GM23338 (cell line): ENCODE measurements around the gene ENOX1. TPM values are rescaled to one million over a fixed set of nuclear protein-coding genes. Genes with fewer than 3 reads are reported as not detected.

Experiments used
- ATAC-seq: fragments of 200-7000 bp; cut with Tn5 transposase; 3 replicates; pipeline ENCODE4 v1.9.1; 2020
- DNase-seq: peaks from one replicate; pipeline ENCODE4 v3.0.0-alpha.2; 2015; ENCODE audit warnings: low spot score
- H2AFZ ChIP-seq: fragments of 200-600 bp; sonication (generic); 2 replicates; pipeline ENCODE4 v1.8.0; 2016; ENCODE audit warnings: antibody characterized with exemption, mild to moderate bottlenecking, moderate library complexity
- H3F3A ChIP-seq: fragments of 200-600 bp; sonication (generic); replicated peaks from 2 replicates; pipeline ENCODE4 v1.8.0; 2017; ENCODE audit warnings: antibody characterized with exemption, mixed run types, low read depth
- H3K27ac ChIP-seq: fragments of 200-600 bp; sonication (generic); 2 replicates; pipeline ENCODE4 v1.6.1; 2016; ENCODE audit warnings: low read depth
- H3K27me3 ChIP-seq: fragments of 200-600 bp; sonication (generic); 2 replicates; pipeline ENCODE4 v1.8.0; 2016; ENCODE audit warnings: mild to moderate bottlenecking, mixed run types, moderate library complexity; ENCODE audit not compliant: insufficient read depth
- H3K36me3 ChIP-seq: fragments of 200-600 bp; sonication (generic); 2 replicates; pipeline ENCODE4 v1.8.0; 2016; ENCODE audit warnings: mild to moderate bottlenecking; ENCODE audit not compliant: insufficient read depth
- H3K4me1 ChIP-seq: fragments of 200-600 bp; sonication (generic); 2 replicates; pipeline ENCODE4 v1.8.0; 2016; ENCODE audit warnings: mild to moderate bottlenecking, moderate library complexity; ENCODE audit not compliant: insufficient read depth
- H3K4me2 ChIP-seq: fragments of 200-600 bp; sonication (generic); 2 replicates; pipeline ENCODE4 v1.7.1; 2017; ENCODE audit warnings: mixed run types
- H3K4me3 ChIP-seq: fragments of 200-600 bp; sonication (generic); 2 replicates; pipeline ENCODE4 v1.6.1; 2016; ENCODE audit warnings: mixed run types
- H3K79me2 ChIP-seq: fragments of 200-600 bp; sonication (generic); replicated peaks from 2 replicates; pipeline ENCODE4 v1.8.0; 2017; ENCODE audit warnings: mild to moderate bottlenecking; ENCODE audit not compliant: insufficient read depth
- H3K9me2 ChIP-seq: fragments of 200-600 bp; sonication (generic); 2 replicates; pipeline ENCODE4 v1.8.0; 2017; ENCODE audit not compliant: insufficient read depth
- H4K20me1 ChIP-seq: fragments of 200-600 bp; sonication (generic); replicated peaks from 2 replicates; pipeline ENCODE4 v1.8.0; 2017; ENCODE audit warnings: mild to moderate bottlenecking; ENCODE audit not compliant: insufficient read depth
- H3K27ac Mint-ChIP-seq: 2 replicates; pipeline ENCODE4 v1.8.0; 2020; ENCODE audit warnings: inconsistent platforms, mild to moderate bottlenecking, moderate library complexity, mixed read lengths
- H3K27me3 Mint-ChIP-seq: 3 replicates; pipeline ENCODE4 v1.8.0; 2022; ENCODE audit warnings: low read depth, mild to moderate bottlenecking, moderate library complexity, mixed read lengths, inconsistent platforms; ENCODE audit not compliant: insufficient read depth, poor library complexity
- H3K36me3 Mint-ChIP-seq: 3 replicates; pipeline ENCODE4 v1.8.0; 2021; ENCODE audit warnings: low read depth, mild to moderate bottlenecking, inconsistent platforms, moderate library complexity, mixed read lengths
- H3K4me1 Mint-ChIP-seq: 3 replicates; pipeline ENCODE4 v1.8.0; 2020; ENCODE audit warnings: mild to moderate bottlenecking, inconsistent platforms, mixed read lengths
- H3K4me3 Mint-ChIP-seq: 3 replicates; pipeline ENCODE4 v1.8.0; 2021; ENCODE audit warnings: moderate library complexity, mild to moderate bottlenecking, inconsistent platforms, mixed read lengths
- H3K9me3 Mint-ChIP-seq: 3 replicates; pipeline ENCODE4 v1.8.0; 2020; ENCODE audit warnings: moderate library complexity, mild to moderate bottlenecking, inconsistent platforms, mixed read lengths
- CREB1 ChIP-seq: fragments of 250-450 bp; sonication (Bioruptor Pico); IDR thresholded peaks from 2 replicates; pipeline ENCODE4 v1.5.0; 2020; ENCODE audit warnings: low read depth, mild to moderate bottlenecking, moderate library complexity
- EZH2 ChIP-seq: fragments of 200-600 bp; sonication (generic); IDR thresholded peaks from one replicate; pipeline ENCODE4 v1.8.0; 2017; ENCODE audit warnings: antibody characterized with exemption, mild to moderate bottlenecking, low read depth; ENCODE audit not compliant: unreplicated experiment
- EZH2phosphoT487 ChIP-seq: fragments of 200-600 bp; sonication (generic); IDR thresholded peaks from one replicate; pipeline ENCODE4 v1.8.1; 2018; ENCODE audit warnings: antibody characterized with exemption; ENCODE audit not compliant: unreplicated experiment
- JUNB ChIP-seq: IDR thresholded peaks from one replicate; pipeline ENCODE4 v1.6.1; 2016; ENCODE audit warnings: antibody characterized with exemption; ENCODE audit not compliant: unreplicated experiment
- NANOG ChIP-seq: IDR thresholded peaks from 2 replicates; pipeline ENCODE4 v1.6.1; 2016; ENCODE audit warnings: antibody characterized with exemption, borderline replicate concordance
- POLR2AphosphoS5 ChIP-seq: IDR thresholded peaks from 2 replicates; pipeline ENCODE4 v1.6.1; 2016; ENCODE audit warnings: antibody characterized with exemption, low read depth
- STAT1 ChIP-seq: IDR thresholded peaks from one replicate; pipeline ENCODE4 v1.6.1; 2016; ENCODE audit warnings: antibody characterized with exemption; ENCODE audit not compliant: unreplicated experiment
- ZNF114 ChIP-seq: fragments of 250-450 bp; sonication (Bioruptor Pico); IDR thresholded peaks from 2 replicates; pipeline ENCODE4 v1.5.0; 2020; ENCODE audit warnings: mild to moderate bottlenecking, moderate library complexity
- ZNF331 ChIP-seq: fragments of 250-450 bp; sonication (Bioruptor Pico); IDR thresholded peaks from 2 replicates; pipeline ENCODE4 v1.5.0; 2020; ENCODE audit warnings: low read depth, mild to moderate bottlenecking, moderate library complexity
- polyA plus RNA-seq: library from polyadenylated mRNA; unstranded; fragments of >200 nt; fragmentation: Nextera tagmentation; extraction: Ambion mirVana; gene quantifications from 2 replicates; pipeline ENCODE4 v1.2.1, GENCODE V29; 2016
- total RNA-seq: library from RNA; depleted of rRNA; stranded (reverse); fragments of >200 nt; shearing (Covaris generic); gene quantifications from 2 replicates; pipeline ENCODE4 v1.2.3, GENCODE V29; 2014
- TF ChIP-seq, protein P1 (sequence below): IDR thresholded peaks from one replicate; pipeline ENCODE4 v1.6.1; 2018; ENCODE audit warnings: antibody characterized with exemption; ENCODE audit not compliant: unreplicated experiment
- TF ChIP-seq, protein P2 (sequence below): fragments of 250-450 bp; sonication (Bioruptor Pico); IDR thresholded peaks from 2 replicates; pipeline ENCODE4 v1.5.0; 2020; ENCODE audit warnings: mild to moderate bottlenecking, moderate library complexity
- TF ChIP-seq, protein P3 (sequence below): IDR thresholded peaks from 2 replicates; pipeline ENCODE4 v1.6.1; 2016; ENCODE audit warnings: antibody characterized with exemption
- TF ChIP-seq, protein P4 (sequence below), 2 experiments: fragments of 200-600 bp in 1 of 2; sonication (generic) in 1 of 2; conservative IDR thresholded peaks; 2 replicates each; pipeline versions ENCODE4 v1.5.1 to v1.6.1; 2016 to 2017; ENCODE audit warnings: antibody characterized with exemption in 2 of 2, low read depth in 2 of 2, mild to moderate bottlenecking in 2 of 2, moderate library complexity in 1 of 2

ENOX1 gene
- total and polyA plus RNA-seq, 2 experiments from 2014 or later, result 0.66 to 0.81 TPM

DNA sequence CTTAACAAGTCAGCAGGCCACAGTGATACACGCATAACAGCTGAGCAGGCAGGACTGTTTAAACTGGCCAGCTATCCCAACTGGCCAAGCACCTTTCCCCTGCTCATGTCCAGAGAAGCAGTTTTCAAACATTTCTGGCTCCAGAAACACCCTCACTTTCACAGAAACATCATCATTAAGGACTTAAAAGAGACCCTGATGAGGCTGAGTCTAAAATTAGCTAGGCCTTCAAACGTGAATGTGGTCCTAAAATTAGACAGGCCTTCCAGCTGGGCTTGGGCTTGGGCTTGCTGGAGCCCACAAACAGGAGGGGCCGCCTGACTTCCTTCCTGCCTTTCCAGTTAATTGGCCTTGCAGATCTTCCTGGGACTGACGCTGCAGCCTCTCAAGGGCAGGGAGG lies 429.2 kb downstream of the ENOX1 start:
- H3K9me3 Mint-ChIP-seq, result no peaks in the 10 kb centered on the region
- TF ChIP-seq CREB1 (CRISPR knock-in tag) (no peak), ZNF331 (CRISPR knock-in tag) (no peak), EZH2 (no peak), STAT1 (no peak), JUNB (no peak), EZH2phosphoT487 (no peak), NANOG (no peak), POLR2AphosphoS5 (no peak), ZNF114 (CRISPR knock-in tag) (no peak)
- TF ChIP-seq, protein P1, sequence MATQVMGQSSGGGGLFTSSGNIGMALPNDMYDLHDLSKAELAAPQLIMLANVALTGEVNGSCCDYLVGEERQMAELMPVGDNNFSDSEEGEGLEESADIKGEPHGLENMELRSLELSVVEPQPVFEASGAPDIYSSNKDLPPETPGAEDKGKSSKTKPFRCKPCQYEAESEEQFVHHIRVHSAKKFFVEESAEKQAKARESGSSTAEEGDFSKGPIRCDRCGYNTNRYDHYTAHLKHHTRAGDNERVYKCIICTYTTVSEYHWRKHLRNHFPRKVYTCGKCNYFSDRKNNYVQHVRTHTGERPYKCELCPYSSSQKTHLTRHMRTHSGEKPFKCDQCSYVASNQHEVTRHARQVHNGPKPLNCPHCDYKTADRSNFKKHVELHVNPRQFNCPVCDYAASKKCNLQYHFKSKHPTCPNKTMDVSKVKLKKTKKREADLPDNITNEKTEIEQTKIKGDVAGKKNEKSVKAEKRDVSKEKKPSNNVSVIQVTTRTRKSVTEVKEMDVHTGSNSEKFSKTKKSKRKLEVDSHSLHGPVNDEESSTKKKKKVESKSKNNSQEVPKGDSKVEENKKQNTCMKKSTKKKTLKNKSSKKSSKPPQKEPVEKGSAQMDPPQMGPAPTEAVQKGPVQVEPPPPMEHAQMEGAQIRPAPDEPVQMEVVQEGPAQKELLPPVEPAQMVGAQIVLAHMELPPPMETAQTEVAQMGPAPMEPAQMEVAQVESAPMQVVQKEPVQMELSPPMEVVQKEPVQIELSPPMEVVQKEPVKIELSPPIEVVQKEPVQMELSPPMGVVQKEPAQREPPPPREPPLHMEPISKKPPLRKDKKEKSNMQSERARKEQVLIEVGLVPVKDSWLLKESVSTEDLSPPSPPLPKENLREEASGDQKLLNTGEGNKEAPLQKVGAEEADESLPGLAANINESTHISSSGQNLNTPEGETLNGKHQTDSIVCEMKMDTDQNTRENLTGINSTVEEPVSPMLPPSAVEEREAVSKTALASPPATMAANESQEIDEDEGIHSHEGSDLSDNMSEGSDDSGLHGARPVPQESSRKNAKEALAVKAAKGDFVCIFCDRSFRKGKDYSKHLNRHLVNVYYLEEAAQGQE, result no peak
- TF ChIP-seq, protein P2, sequence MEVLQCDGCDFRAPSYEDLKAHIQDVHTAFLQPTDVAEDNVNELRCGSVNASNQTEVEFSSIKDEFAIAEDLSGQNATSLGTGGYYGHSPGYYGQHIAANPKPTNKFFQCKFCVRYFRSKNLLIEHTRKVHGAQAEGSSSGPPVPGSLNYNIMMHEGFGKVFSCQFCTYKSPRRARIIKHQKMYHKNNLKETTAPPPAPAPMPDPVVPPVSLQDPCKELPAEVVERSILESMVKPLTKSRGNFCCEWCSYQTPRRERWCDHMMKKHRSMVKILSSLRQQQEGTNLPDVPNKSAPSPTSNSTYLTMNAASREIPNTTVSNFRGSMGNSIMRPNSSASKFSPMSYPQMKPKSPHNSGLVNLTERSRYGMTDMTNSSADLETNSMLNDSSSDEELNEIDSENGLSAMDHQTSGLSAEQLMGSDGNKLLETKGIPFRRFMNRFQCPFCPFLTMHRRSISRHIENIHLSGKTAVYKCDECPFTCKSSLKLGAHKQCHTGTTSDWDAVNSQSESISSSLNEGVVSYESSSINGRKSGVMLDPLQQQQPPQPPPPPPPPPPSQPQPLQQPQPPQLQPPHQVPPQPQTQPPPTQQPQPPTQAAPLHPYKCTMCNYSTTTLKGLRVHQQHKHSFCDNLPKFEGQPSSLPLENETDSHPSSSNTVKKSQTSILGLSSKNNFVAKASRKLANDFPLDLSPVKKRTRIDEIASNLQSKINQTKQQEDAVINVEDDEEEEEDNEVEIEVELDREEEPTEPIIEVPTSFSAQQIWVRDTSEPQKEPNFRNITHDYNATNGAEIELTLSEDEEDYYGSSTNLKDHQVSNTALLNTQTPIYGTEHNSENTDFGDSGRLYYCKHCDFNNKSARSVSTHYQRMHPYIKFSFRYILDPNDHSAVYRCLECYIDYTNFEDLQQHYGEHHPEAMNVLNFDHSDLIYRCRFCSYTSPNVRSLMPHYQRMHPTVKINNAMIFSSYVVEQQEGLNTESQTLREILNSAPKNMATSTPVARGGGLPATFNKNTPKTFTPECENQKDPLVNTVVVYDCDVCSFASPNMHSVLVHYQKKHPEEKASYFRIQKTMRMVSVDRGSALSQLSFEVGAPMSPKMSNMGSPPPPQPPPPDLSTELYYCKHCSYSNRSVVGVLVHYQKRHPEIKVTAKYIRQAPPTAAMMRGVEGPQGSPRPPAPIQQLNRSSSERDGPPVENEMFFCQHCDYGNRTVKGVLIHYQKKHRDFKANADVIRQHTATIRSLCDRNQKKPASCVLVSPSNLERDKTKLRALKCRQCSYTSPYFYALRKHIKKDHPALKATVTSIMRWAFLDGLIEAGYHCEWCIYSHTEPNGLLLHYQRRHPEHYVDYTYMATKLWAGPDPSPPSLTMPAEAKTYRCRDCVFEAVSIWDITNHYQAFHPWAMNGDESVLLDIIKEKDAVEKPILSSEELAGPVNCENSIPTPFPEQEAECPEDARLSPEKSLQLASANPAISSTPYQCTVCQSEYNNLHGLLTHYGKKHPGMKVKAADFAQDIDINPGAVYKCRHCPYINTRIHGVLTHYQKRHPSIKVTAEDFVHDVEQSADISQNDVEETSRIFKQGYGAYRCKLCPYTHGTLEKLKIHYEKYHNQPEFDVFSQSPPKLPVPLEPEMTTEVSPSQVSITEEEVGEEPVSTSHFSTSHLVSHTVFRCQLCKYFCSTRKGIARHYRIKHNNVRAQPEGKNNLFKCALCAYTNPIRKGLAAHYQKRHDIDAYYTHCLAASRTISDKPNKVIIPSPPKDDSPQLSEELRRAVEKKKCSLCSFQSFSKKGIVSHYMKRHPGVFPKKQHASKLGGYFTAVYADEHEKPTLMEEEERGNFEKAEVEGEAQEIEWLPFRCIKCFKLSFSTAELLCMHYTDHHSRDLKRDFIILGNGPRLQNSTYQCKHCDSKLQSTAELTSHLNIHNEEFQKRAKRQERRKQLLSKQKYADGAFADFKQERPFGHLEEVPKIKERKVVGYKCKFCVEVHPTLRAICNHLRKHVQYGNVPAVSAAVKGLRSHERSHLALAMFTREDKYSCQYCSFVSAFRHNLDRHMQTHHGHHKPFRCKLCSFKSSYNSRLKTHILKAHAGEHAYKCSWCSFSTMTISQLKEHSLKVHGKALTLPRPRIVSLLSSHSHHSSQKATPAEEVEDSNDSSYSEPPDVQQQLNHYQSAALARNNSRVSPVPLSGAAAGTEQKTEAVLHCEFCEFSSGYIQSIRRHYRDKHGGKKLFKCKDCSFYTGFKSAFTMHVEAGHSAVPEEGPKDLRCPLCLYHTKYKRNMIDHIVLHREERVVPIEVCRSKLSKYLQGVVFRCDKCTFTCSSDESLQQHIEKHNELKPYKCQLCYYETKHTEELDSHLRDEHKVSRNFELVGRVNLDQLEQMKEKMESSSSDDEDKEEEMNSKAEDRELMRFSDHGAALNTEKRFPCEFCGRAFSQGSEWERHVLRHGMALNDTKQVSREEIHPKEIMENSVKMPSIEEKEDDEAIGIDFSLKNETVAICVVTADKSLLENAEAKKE (CRISPR knock-in tag), result no peak
- TF ChIP-seq, protein P3, sequence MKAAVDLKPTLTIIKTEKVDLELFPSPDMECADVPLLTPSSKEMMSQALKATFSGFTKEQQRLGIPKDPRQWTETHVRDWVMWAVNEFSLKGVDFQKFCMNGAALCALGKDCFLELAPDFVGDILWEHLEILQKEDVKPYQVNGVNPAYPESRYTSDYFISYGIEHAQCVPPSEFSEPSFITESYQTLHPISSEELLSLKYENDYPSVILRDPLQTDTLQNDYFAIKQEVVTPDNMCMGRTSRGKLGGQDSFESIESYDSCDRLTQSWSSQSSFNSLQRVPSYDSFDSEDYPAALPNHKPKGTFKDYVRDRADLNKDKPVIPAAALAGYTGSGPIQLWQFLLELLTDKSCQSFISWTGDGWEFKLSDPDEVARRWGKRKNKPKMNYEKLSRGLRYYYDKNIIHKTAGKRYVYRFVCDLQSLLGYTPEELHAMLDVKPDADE, result no peak
- TF ChIP-seq, protein P4, sequence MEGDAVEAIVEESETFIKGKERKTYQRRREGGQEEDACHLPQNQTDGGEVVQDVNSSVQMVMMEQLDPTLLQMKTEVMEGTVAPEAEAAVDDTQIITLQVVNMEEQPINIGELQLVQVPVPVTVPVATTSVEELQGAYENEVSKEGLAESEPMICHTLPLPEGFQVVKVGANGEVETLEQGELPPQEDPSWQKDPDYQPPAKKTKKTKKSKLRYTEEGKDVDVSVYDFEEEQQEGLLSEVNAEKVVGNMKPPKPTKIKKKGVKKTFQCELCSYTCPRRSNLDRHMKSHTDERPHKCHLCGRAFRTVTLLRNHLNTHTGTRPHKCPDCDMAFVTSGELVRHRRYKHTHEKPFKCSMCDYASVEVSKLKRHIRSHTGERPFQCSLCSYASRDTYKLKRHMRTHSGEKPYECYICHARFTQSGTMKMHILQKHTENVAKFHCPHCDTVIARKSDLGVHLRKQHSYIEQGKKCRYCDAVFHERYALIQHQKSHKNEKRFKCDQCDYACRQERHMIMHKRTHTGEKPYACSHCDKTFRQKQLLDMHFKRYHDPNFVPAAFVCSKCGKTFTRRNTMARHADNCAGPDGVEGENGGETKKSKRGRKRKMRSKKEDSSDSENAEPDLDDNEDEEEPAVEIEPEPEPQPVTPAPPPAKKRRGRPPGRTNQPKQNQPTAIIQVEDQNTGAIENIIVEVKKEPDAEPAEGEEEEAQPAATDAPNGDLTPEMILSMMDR (conservative IDR thresholded peaks at IDR 0.05; ENCODE audit: low read depth in 2 of 2), result no peak
- Histone ChIP-seq H3K9me2 (no peaks in the 10 kb centered on the region; the same call in 1 of the 2 replicates), H3K27me3 (no peaks in the 10 kb centered on the region), H4K20me1 (no peaks in the 10 kb centered on the region), H3F3A (no peaks in the 10 kb centered on the region), H3K4me2 (no peak overlapping the region), H2AFZ (no peak overlapping the region), H3K27ac (no peak overlapping the region), H3K36me3 (no peaks in the 10 kb centered on the region), H3K4me3 (no peak overlapping the region), H3K4me1 (peaks cover 33% of the 10 kb centered on the region), H3K79me2 (no peaks in the 10 kb centered on the region)
- peaks cover 10% of the 10 kb centered on the region for H3K27me3 Mint-ChIP-seq
- no peak overlapping the region for H3K4me3 Mint-ChIP-seq
- ATAC-seq, result no peak
- H3K4me1 Mint-ChIP-seq, result peaks cover 56% of the 10 kb centered on the region
- no peaks in the 10 kb centered on the region for H3K36me3 Mint-ChIP-seq
- DNase-seq, result no peak
- 0 out of 2 replicates have a peak overlapping the region, but pooled peaks have one; percentile 14 for H3K27ac Mint-ChIP-seq
